ENCODE data around the gene PCNT. TPM values are rescaled to one million over a fixed set of nuclear protein-coding genes. Genes with fewer than 3 reads are reported as not detected.

The PCNT gene
- total and polyA plus RNA-seq, 2 of the 8 experiments (the other 6 are each of a cell fraction or from before 2014, with no cell fraction given), result 9.9 to 45.1 TPM

DNA sequence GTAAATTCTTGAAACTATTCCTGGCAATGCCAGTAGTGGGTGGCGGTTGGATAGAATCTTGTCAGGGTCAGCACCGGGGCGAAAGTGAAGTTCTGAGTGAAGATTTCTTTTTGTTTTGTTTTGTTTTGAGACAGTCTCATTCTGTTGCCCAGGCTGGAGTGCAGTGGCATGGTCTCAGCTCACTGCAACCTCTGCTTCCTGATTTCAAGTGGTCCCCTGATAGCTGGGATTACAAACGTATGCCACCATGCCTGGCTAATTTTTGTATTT, 33.3 kb downstream of the PCNT start (continued):
- no peak for TF ChIP-seq RFX5 (IDR thresholded peaks at IDR 0.05; ENCODE audit: borderline replicate concordance, low read depth, low read length)
